K562 (cell line): Measurements from ENCODE around the gene ZNF724.

ENCODE experiments used
- ATF1 ChIP-seq, 2 experiments: fragments of 450-650 bp in 1 of 2; IDR thresholded peaks; 2 replicates each; pipeline ENCODE4 v1.6.1; 2016; ENCODE audit warnings: missing compliant biosample characterization in 1 of 2, missing genetic modification characterization in 1 of 2
- PKNOX1 ChIP-seq: fragments of 450-650 bp; IDR thresholded peaks from 2 replicates; pipeline ENCODE4 v1.6.1; 2016
- POLR2A ChIP-seq: fragments of 450-650 bp; conservative IDR thresholded peaks from 2 replicates; pipeline ENCODE4 v1.6.1; 2016
- SNAPC5 ChIP-seq: fragments of 250-450 bp; sonication (Bioruptor Pico); IDR thresholded peaks from 2 replicates; pipeline ENCODE4 v1.8.0; 2021; ENCODE audit warnings: moderate library complexity, mild to moderate bottlenecking, inconsistent platforms
- TEAD4 ChIP-seq, 2 experiments: sonication (generic) in 1 of 2; formaldehyde crosslinking in 1 of 2; IDR thresholded peaks; 2 replicates each; pipeline versions ENCODE4 v1.6.1 to v1.8.0; 2012 to 2022; ENCODE audit warnings: borderline replicate concordance in 1 of 2, inconsistent platforms in 1 of 2, low read length in 1 of 2, mild to moderate bottlenecking in 1 of 2, missing genetic modification reagents in 1 of 2
- TSHZ1 ChIP-seq: fragments of 250-450 bp; sonication (Bioruptor Pico); IDR thresholded peaks from 2 replicates; pipeline ENCODE4 v1.4.0; 2020; ENCODE audit warnings: mild to moderate bottlenecking, moderate library complexity

- TF ChIP-seq TSHZ1 (no peak), POLR2A (no peak), TEAD4 (IDR thresholded peaks at IDR 0.05; ENCODE audit: low read length) (no peak), TEAD4 (CRISPR knock-in tag; IDR thresholded peaks at IDR 0.05; ENCODE audit: borderline replicate concordance) (no peak), SNAPC5 (CRISPR knock-in tag) (no peak), ATF1 (CRISPR knock-in tag; IDR thresholded peaks at IDR 0.05) (no peak), ATF1 (tag; IDR thresholded peaks at IDR 0.05) (no peak), PKNOX1 (no peak)
Measured at GRCh38 chr19:23273022-23273589, 22.9 kb upstream of the ZNF724 start.
